ENCODE results near the gene FBF1.

DNA sequence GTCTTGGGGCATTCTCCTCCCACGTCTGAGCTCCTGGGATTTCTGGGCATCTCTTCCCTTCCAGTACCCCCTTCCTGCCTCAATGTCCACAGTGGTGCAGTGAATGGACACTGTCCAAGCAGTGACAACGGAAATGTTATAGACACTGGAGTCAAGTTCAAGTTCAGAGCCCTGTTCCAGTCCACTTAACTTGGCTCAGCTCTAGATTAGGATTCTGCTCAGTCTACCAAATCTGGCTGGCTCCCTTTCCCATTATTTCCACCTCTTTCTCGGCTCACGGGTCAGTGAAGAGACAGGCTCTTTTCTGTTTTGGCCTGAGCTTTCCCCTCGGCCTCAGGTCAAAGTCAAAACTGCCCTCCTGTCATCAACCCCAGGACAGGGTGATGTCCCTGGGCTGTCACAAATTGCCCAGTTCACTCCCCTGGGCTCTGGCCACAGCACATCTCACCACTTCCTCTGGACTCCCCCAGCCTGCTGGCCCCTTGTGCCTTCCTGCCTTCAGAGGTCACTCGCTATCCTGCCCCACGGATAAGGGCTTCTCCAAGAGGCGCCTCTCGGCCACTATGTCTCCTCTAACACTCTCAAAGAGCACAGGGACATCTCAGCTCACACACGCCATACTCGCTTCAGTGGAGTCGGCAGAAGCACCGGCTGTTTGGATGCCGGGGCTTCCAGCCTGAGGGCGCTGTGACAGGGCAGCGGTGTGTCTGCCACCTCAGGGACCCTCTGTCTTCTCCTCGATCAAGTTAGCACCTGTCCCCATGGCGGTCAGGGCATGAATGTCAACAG lies 18.5 kb downstream of the FBF1 start:
- TF ChIP-seq, protein P1, sequence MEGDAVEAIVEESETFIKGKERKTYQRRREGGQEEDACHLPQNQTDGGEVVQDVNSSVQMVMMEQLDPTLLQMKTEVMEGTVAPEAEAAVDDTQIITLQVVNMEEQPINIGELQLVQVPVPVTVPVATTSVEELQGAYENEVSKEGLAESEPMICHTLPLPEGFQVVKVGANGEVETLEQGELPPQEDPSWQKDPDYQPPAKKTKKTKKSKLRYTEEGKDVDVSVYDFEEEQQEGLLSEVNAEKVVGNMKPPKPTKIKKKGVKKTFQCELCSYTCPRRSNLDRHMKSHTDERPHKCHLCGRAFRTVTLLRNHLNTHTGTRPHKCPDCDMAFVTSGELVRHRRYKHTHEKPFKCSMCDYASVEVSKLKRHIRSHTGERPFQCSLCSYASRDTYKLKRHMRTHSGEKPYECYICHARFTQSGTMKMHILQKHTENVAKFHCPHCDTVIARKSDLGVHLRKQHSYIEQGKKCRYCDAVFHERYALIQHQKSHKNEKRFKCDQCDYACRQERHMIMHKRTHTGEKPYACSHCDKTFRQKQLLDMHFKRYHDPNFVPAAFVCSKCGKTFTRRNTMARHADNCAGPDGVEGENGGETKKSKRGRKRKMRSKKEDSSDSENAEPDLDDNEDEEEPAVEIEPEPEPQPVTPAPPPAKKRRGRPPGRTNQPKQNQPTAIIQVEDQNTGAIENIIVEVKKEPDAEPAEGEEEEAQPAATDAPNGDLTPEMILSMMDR (IDR thresholded peaks at IDR 0.05), result no peak
- no peak for TF ChIP-seq POLR2A (IDR thresholded peaks at IDR 0.05)
